Measurements from ENCODE around the gene SNTN.
"Not testable (repeated sequence)": the region's sequence is repeated elsewhere in the genome, so short reads cannot be mapped to it uniquely, and the experiment has no call there.

GRCh38 chr3:63644928-63645781, 7.3 kb upstream of the SNTN start:
- TF ChIP-seq CTCF, POLR2A (IDR thresholded peaks at IDR 0.05): not testable (repeated sequence)

Measured in gastroesophageal sphincter (tissue), 3 donors.